HepG2 (cell line): Measurements from ENCODE around the gene HAPLN2. TPM values are rescaled to one million over a fixed set of nuclear protein-coding genes. Genes with fewer than 3 reads are reported as not detected.

ENCODE experiments used
- ATM ChIP-seq: fragments of 450-650 bp; IDR thresholded peaks from 2 replicates; pipeline ENCODE4 v1.7.1; 2017; ENCODE audit warnings: mild to moderate bottlenecking, borderline replicate concordance
- GMEB1 ChIP-seq: sonication (generic); formaldehyde crosslinking; IDR thresholded peaks from 2 replicates; pipeline ENCODE4 v1.5.1; 2020; ENCODE audit warnings: missing genetic modification reagents, mild to moderate bottlenecking, borderline replicate concordance
- GPN1 ChIP-seq: sonication (generic); formaldehyde crosslinking; IDR thresholded peaks from 2 replicates; pipeline ENCODE4 v1.5.1; 2020; ENCODE audit warnings: missing genetic modification reagents, borderline replicate concordance
- IKZF1 ChIP-seq: fragments of 450-650 bp; IDR thresholded peaks from 2 replicates; pipeline ENCODE4 v1.7.1; 2016
- NFKB2 ChIP-seq: sonication (generic); formaldehyde crosslinking; IDR thresholded peaks from 2 replicates; pipeline ENCODE4 v1.4.0; 2020; ENCODE audit warnings: missing genetic modification reagents, borderline replicate concordance
- NR0B2 ChIP-seq: sonication (generic); formaldehyde crosslinking; IDR thresholded peaks from 2 replicates; pipeline ENCODE4 v1.4.0; 2020; ENCODE audit warnings: mild to moderate bottlenecking, missing genetic modification reagents
- PHF5A ChIP-seq: IDR thresholded peaks from one replicate; pipeline ENCODE4 v1.6.1; 2018; ENCODE audit warnings: low read depth, missing genetic modification reagents; ENCODE audit not compliant: unreplicated experiment
- RAD21 ChIP-seq: fragments of 450-650 bp; formaldehyde crosslinking; IDR thresholded peaks from 2 replicates; pipeline ENCODE4 v1.5.0; 2020; ENCODE audit warnings: mild to moderate bottlenecking
- SIN3A ChIP-seq: IDR thresholded peaks from 2 replicates; pipeline ENCODE4 v1.6.1; 2011; ENCODE audit warnings: low read depth, mild to moderate bottlenecking, control low read depth, low read length, borderline replicate concordance
- ZEB1 ChIP-seq: IDR thresholded peaks from 2 replicates; pipeline ENCODE4 v1.6.1; 2012; ENCODE audit warnings: mild to moderate bottlenecking, low read depth, inconsistent platforms; ENCODE audit not compliant: insufficient replicate concordance
- ZNF674 ChIP-seq: sonication (generic); formaldehyde crosslinking; IDR thresholded peaks from 2 replicates; pipeline ENCODE4 v1.5.0; 2020; ENCODE audit warnings: low read depth, mild to moderate bottlenecking, missing genetic modification reagents
- ZNF7 ChIP-seq: IDR thresholded peaks from 2 replicates; pipeline ENCODE4 v1.6.1; 2016; ENCODE audit warnings: missing biosample characterization, missing genetic modification reagents
- polyA plus RNA-seq, 8 experiments: library from polyadenylated mRNA; depleted of rRNA in 3 of 8; stranded (reverse) in 7 of 8; unstranded in 1 of 8; fragments of >200 nt; fragmentation: Illumina TruSeq in 4 of 8; extraction: Trizol in 4 of 8; gene quantifications; 2 replicates each; pipeline versions ENCODE4 v1.2.1 to v1.2.3, GENCODE V29; 2011 to 2016; ENCODE audit warnings: low read depth in 4 of 8, missing spikeins in 1 of 8, mixed read lengths in 1 of 8; ENCODE audit not compliant: insufficient read depth in 1 of 8
- total RNA-seq, 5 experiments: library from RNA; depleted of rRNA; stranded (reverse); fragments of >200 nt; fragmentation: Illumina TruSeq; extraction: Trizol; gene quantifications; 2 replicates each; pipeline ENCODE4 v1.2.3, GENCODE V29; 2016; ENCODE audit warnings: low read depth in 1 of 5
- TF ChIP-seq, protein P1 (sequence below): sonication (generic); formaldehyde crosslinking; IDR thresholded peaks from 2 replicates; pipeline ENCODE4 v1.4.0; 2020; ENCODE audit warnings: missing genetic modification reagents
- TF ChIP-seq, protein P2 (sequence below): sonication (generic); formaldehyde crosslinking; IDR thresholded peaks from 2 replicates; pipeline ENCODE4 v1.8.0; 2022; ENCODE audit warnings: missing genetic modification reagents, mild to moderate bottlenecking, borderline replicate concordance

HAPLN2 gene
- total and polyA plus RNA-seq, 2 of the 13 experiments (the other 11 are each of a cell fraction or from before 2014, with no cell fraction given) = not detected

DNA sequence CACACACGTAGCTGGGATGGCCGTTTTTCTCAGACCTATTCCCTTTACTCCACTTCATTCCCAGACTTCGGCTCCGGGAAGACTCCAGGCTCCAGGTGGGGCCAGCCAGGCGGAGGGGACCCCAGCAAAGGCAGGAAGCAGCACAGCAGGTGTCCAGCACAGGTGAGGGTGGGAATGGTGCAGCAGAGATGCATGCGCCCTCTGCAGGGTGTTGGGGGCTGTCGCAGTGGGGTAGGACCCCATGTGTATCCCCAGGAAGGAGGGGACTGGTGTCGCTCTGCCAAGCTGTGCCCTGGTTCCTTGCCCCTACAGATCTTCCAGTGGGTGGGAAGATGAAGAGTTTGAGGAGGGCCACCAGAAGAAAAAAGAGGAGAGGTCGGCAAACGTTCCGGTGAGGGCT is 34.4 kb upstream of the HAPLN2 start (continued):
- TF ChIP-seq, protein P1, sequence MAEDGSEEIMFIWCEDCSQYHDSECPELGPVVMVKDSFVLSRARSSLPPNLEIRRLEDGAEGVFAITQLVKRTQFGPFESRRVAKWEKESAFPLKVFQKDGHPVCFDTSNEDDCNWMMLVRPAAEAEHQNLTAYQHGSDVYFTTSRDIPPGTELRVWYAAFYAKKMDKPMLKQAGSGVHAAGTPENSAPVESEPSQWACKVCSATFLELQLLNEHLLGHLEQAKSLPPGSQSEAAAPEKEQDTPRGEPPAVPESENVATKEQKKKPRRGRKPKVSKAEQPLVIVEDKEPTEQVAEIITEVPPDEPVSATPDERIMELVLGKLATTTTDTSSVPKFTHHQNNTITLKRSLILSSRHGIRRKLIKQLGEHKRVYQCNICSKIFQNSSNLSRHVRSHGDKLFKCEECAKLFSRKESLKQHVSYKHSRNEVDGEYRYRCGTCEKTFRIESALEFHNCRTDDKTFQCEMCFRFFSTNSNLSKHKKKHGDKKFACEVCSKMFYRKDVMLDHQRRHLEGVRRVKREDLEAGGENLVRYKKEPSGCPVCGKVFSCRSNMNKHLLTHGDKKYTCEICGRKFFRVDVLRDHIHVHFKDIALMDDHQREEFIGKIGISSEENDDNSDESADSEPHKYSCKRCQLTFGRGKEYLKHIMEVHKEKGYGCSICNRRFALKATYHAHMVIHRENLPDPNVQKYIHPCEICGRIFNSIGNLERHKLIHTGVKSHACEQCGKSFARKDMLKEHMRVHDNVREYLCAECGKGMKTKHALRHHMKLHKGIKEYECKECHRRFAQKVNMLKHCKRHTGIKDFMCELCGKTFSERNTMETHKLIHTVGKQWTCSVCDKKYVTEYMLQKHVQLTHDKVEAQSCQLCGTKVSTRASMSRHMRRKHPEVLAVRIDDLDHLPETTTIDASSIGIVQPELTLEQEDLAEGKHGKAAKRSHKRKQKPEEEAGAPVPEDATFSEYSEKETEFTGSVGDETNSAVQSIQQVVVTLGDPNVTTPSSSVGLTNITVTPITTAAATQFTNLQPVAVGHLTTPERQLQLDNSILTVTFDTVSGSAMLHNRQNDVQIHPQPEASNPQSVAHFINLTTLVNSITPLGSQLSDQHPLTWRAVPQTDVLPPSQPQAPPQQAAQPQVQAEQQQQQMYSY = no peak
- TF ChIP-seq, protein P2, sequence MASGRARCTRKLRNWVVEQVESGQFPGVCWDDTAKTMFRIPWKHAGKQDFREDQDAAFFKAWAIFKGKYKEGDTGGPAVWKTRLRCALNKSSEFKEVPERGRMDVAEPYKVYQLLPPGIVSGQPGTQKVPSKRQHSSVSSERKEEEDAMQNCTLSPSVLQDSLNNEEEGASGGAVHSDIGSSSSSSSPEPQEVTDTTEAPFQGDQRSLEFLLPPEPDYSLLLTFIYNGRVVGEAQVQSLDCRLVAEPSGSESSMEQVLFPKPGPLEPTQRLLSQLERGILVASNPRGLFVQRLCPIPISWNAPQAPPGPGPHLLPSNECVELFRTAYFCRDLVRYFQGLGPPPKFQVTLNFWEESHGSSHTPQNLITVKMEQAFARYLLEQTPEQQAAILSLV (CRISPR knock-in tag) = 0 out of 2 replicates have a peak, but pooled peaks have one; percentile 33
- TF ChIP-seq SIN3A (no peak), ZNF674 (CRISPR knock-in tag) (no peak), ZNF7 (CRISPR knock-in tag) (no peak), NR0B2 (CRISPR knock-in tag) (no peak), PHF5A (CRISPR knock-in tag) (no peak), GPN1 (CRISPR knock-in tag) (no peak), RAD21 (CRISPR knock-in tag) (0 out of 2 replicates have a peak, but pooled peaks have one; percentile 12), GMEB1 (CRISPR knock-in tag) (no peak), ZEB1 (peak; percentile 52), ATM (no peak), NFKB2 (0 out of 2 replicates have a peak, but pooled peaks have one; percentile 27), IKZF1 (no peak)
